H9 (cell line): ENCODE data around the gene DUSP14. TPM values are rescaled to one million over a fixed set of nuclear protein-coding genes. Genes with fewer than 3 reads are reported as not detected.
A peak's percentile ranks its signal among the peaks of the same experiment; 100 is the strongest.
"Not testable (repeated sequence)": the region's sequence is repeated elsewhere in the genome, so short reads cannot be mapped to it uniquely, and the experiment has no call there.

Experiments
- DNase-seq: peaks from one replicate; pipeline ENCODE4 v3.0.0-alpha.2; 2017
- H2AFZ ChIP-seq: one replicate; pipeline ENCODE4 v1.6.1; 2013; ENCODE audit warnings: mild to moderate bottlenecking, low read length, control low read depth, moderate library complexity
- H2AK5ac ChIP-seq: 2 replicates; pipeline ENCODE4 v1.6.1; 2013; ENCODE audit warnings: low read length, control low read depth, mixed read lengths; ENCODE audit not compliant: insufficient read length
- H2BK120ac ChIP-seq: one replicate; pipeline ENCODE4 v1.6.1; 2013; ENCODE audit warnings: low read depth, mild to moderate bottlenecking, low read length, control low read depth, inconsistent platforms; ENCODE audit not compliant: poor library complexity, severe bottlenecking
- H2BK12ac ChIP-seq: 2 replicates; pipeline ENCODE4 v1.6.1; 2013; ENCODE audit warnings: low read length, control low read depth, mixed read lengths, low read depth; ENCODE audit not compliant: insufficient read length
- H2BK15ac ChIP-seq: 2 replicates; pipeline ENCODE4 v1.6.1; 2013; ENCODE audit warnings: low read depth, low read length, control low read depth
- H2BK20ac ChIP-seq: one replicate; pipeline ENCODE4 v1.6.1; 2013; ENCODE audit warnings: low read depth, mild to moderate bottlenecking, low read length, control low read depth, inconsistent platforms; ENCODE audit not compliant: poor library complexity, severe bottlenecking
- H2BK5ac ChIP-seq: 2 replicates; pipeline ENCODE4 v1.6.1; 2013; ENCODE audit warnings: low read length, control low read depth, mixed read lengths; ENCODE audit not compliant: insufficient read length
- H3K14ac ChIP-seq: 2 replicates; pipeline ENCODE4 v1.6.1; 2013; ENCODE audit warnings: low read length, control low read depth; ENCODE audit not compliant: insufficient read depth
- H3K18ac ChIP-seq: 2 replicates; pipeline ENCODE4 v1.6.1; 2013; ENCODE audit warnings: low read depth, mild to moderate bottlenecking, mixed read lengths, low read length, control low read depth; ENCODE audit not compliant: insufficient read length
- H3K23ac ChIP-seq: 2 replicates; pipeline ENCODE4 v1.6.1; 2013; ENCODE audit warnings: low read length, control low read depth, mixed read lengths, low read depth; ENCODE audit not compliant: insufficient read length
- H3K23me2 ChIP-seq: 2 replicates; pipeline ENCODE4 v1.6.1; 2013; ENCODE audit warnings: low read depth, mild to moderate bottlenecking, mixed read lengths, low read length, control low read depth; ENCODE audit not compliant: insufficient read length, poor library complexity, severe bottlenecking
- H3K27ac ChIP-seq: 2 replicates; pipeline ENCODE4 v1.5.1; 2013; ENCODE audit warnings: low read length, control low read depth, mixed read lengths, low read depth; ENCODE audit not compliant: insufficient read length
- H3K27me3 ChIP-seq: 2 replicates; pipeline ENCODE4 v1.6.1; 2013; ENCODE audit warnings: low read length, control low read depth, inconsistent platforms; ENCODE audit not compliant: insufficient read depth
- H3K4ac ChIP-seq: 2 replicates; pipeline ENCODE4 v1.6.1; 2013; ENCODE audit warnings: low read depth, mild to moderate bottlenecking, control low read depth, inconsistent platforms, low read length, moderate library complexity
- H3K4me1 ChIP-seq: 2 replicates; pipeline ENCODE4 v1.6.1; 2013; ENCODE audit warnings: low read length, control low read depth, inconsistent platforms; ENCODE audit not compliant: insufficient read depth
- H3K4me2 ChIP-seq: 2 replicates; pipeline ENCODE4 v1.6.1; 2013; ENCODE audit warnings: low read length, control low read depth, mixed read lengths; ENCODE audit not compliant: insufficient read length, insufficient read depth
- H3K56ac ChIP-seq: 2 replicates; pipeline ENCODE4 v1.6.1; 2013; ENCODE audit warnings: low read depth, mild to moderate bottlenecking, mixed read lengths, low read length, control low read depth; ENCODE audit not compliant: insufficient read length
- H3K79me1 ChIP-seq: 2 replicates; pipeline ENCODE4 v1.6.1; 2013; ENCODE audit warnings: low read depth, mild to moderate bottlenecking, moderate library complexity, low read length, control low read depth, inconsistent platforms; ENCODE audit not compliant: insufficient read depth, poor library complexity, severe bottlenecking
- H3K79me2 ChIP-seq: 2 replicates; pipeline ENCODE4 v1.6.1; 2013; ENCODE audit warnings: low read length, control low read depth, inconsistent platforms; ENCODE audit not compliant: insufficient read depth
- H3K9ac ChIP-seq: 2 replicates; pipeline ENCODE4 v1.6.1; 2013; ENCODE audit warnings: low read length, control low read depth, mixed read lengths; ENCODE audit not compliant: insufficient read length; ENCODE audit errors: extremely low read depth
- H3K9me3 ChIP-seq: one replicate; pipeline ENCODE4 v1.6.1; 2013; ENCODE audit warnings: low read depth, low read length, inconsistent platforms; ENCODE audit not compliant: control insufficient read depth
- H3T11ph ChIP-seq: one replicate; pipeline ENCODE4 v1.6.1; 2013; ENCODE audit warnings: mild to moderate bottlenecking, low read length, control low read depth, inconsistent platforms
- H4K20me1 ChIP-seq: one replicate; pipeline ENCODE4 v1.6.1; 2013; ENCODE audit not compliant: control insufficient read depth, insufficient read length, insufficient read depth
- H4K5ac ChIP-seq: 2 replicates; pipeline ENCODE4 v1.6.1; 2013; ENCODE audit warnings: low read depth, mild to moderate bottlenecking, mixed read lengths, low read length, control low read depth; ENCODE audit not compliant: insufficient read length
- H4K8ac ChIP-seq: replicated peaks from 2 replicates; pipeline ENCODE4 v1.6.1; 2013; ENCODE audit warnings: low read length, control low read depth, mixed read lengths, low read depth; ENCODE audit not compliant: insufficient read length
- H4K91ac ChIP-seq: 2 replicates; pipeline ENCODE4 v1.6.1; 2013; ENCODE audit warnings: low read depth, mild to moderate bottlenecking, moderate library complexity, mixed read lengths, low read length, control low read depth; ENCODE audit not compliant: insufficient read length
- H3K27ac Mint-ChIP-seq, 3 experiments: 2 replicates in 2 of 3; 3 replicates in 1 of 3; pipeline ENCODE4 v1.8.0; 2020 to 2021; ENCODE audit warnings: mixed read lengths in 3 of 3, mild to moderate bottlenecking in 1 of 3, moderate library complexity in 1 of 3
- H3K27me3 Mint-ChIP-seq: 2 replicates; pipeline ENCODE4 v1.8.0; 2021; ENCODE audit warnings: low read depth, mild to moderate bottlenecking, moderate library complexity, mixed read lengths
- H3K36me3 Mint-ChIP-seq, 3 experiments: 2 replicates in 2 of 3; 3 replicates in 1 of 3; pipeline ENCODE4 v1.8.0; 2020 to 2021; ENCODE audit warnings: low read depth in 3 of 3, mixed read lengths in 3 of 3; ENCODE audit not compliant: insufficient read depth in 1 of 3
- H3K4me1 Mint-ChIP-seq, 2 experiments: 2 replicates each; pipeline ENCODE4 v1.8.0; 2020; ENCODE audit warnings: mixed read lengths in 2 of 2
- H3K4me3 Mint-ChIP-seq, 2 experiments: 2 replicates in 1 of 2; 3 replicates in 1 of 2; pipeline ENCODE4 v1.8.0; 2020 to 2021; ENCODE audit warnings: mild to moderate bottlenecking in 2 of 2, mixed read lengths in 2 of 2, moderate library complexity in 1 of 2
- H3K9me3 Mint-ChIP-seq, 2 experiments: 2 replicates in 1 of 2; 3 replicates in 1 of 2; pipeline ENCODE4 v1.8.0; 2020; ENCODE audit warnings: mild to moderate bottlenecking in 2 of 2, mixed read lengths in 2 of 2, moderate library complexity in 1 of 2
- CTCF ChIP-seq: fragments of 200-600 bp; sonication (generic); conservative IDR thresholded peaks from 3 replicates; pipeline ENCODE4 v1.8.0; 2021; ENCODE audit warnings: antibody characterized with exemption, mild to moderate bottlenecking
- WGBS: extraction: QIAGEN DNeasy Blood & Tissue Kit; methylation state at CpG from one replicate; pipeline ENCODE4 v1.1.7; 2013; ENCODE audit warnings: missing lambda C conversion rate, low lambda C conversion rate, mixed read lengths; ENCODE audit not compliant: insufficient read length; ENCODE audit errors: extremely low coverage; 5-methylcytosine and 5-hydroxymethylcytosine counted together
- total RNA-seq: library from RNA; stranded (reverse); gene quantifications from 2 replicates; pipeline ENCODE4 v1.2.1, GENCODE V29; 2021

DUSP14 gene
- total RNA-seq, 1 experiment from 2014 or later = 21.3 TPM

- H3K4me3 Mint-ChIP-seq = no peak overlapping the region
- Histone ChIP-seq H3K9me3 (no peaks in the 10 kb centered on the region), H4K20me1 (no peaks in the 10 kb centered on the region), H3K4me2 (no peak overlapping the region), H2AK5ac (no peak overlapping the region), H3K4ac (no peak overlapping the region), H2AFZ (no peak overlapping the region), H3K18ac (no peak overlapping the region), H3K27ac (no peak overlapping the region), H2BK20ac (no peak overlapping the region), H2BK5ac (no peak overlapping the region), H3T11ph (no peak overlapping the region), H3K79me1 (no peaks in the 10 kb centered on the region), H3K23me2 (no peaks in the 10 kb centered on the region), H3K27me3 (no peaks in the 10 kb centered on the region), H3K14ac (no peak overlapping the region), H4K8ac (no peak overlapping the region), H3K4me1 (no peaks in the 10 kb centered on the region), H3K56ac (no peak overlapping the region), H3K9ac (no peak overlapping the region), H2BK120ac (no peak overlapping the region), H4K5ac (peak overlapping the region; percentile 76), H3K23ac (no peak overlapping the region), H3K79me2 (peaks cover 5% of the 10 kb centered on the region; the same call in 1 of the 2 replicates), H2BK15ac (no peak overlapping the region), H4K91ac (no peak overlapping the region), H2BK12ac (no peak overlapping the region)
- H3K27me3 Mint-ChIP-seq = no peaks in the 10 kb centered on the region
- no peak for DNase-seq
- H3K36me3 Mint-ChIP-seq = peaks cover 8 to 29% (median 16%) of the 10 kb centered on the region in 3 experiments; a peak in 6 of 7 replicates
- peaks cover 4 to 9% of the 10 kb centered on the region in 2 experiments for H3K4me1 Mint-ChIP-seq
- TF ChIP-seq CTCF = no peak
- no CpG with 5 or more reads among the region's 17 CpGs for WGBS
- H3K27ac Mint-ChIP-seq = no peak overlapping the region; a peak in 2 of 7 replicates
- no peaks in the 10 kb centered on the region for H3K9me3 Mint-ChIP-seq
Measured at GRCh38 chr17:37510056-37510455, 20.4 kb downstream of the DUSP14 start.

- not testable (repeated sequence) for H3K27ac ChIP-seq, H4K20me1 ChIP-seq, H2BK20ac ChIP-seq, H3K27me3 Mint-ChIP-seq, H3K4me3 Mint-ChIP-seq, H3K79me2 ChIP-seq, H3K56ac ChIP-seq, H2AK5ac ChIP-seq, H2BK15ac ChIP-seq, H3K4me2 ChIP-seq, H3K23me2 ChIP-seq, H3K4me1 Mint-ChIP-seq, H3K14ac ChIP-seq, H3K4me1 ChIP-seq, H3K9me3 Mint-ChIP-seq, H3K18ac ChIP-seq, H2AFZ ChIP-seq, H2BK12ac ChIP-seq, H3K79me1 ChIP-seq, H4K8ac ChIP-seq, H3K9me3 ChIP-seq, DNase-seq, H2BK120ac ChIP-seq, H3K4ac ChIP-seq, H3K27me3 ChIP-seq, H3K23ac ChIP-seq, H3T11ph ChIP-seq, H4K91ac ChIP-seq, H2BK5ac ChIP-seq, H3K9ac ChIP-seq, H4K5ac ChIP-seq, H3K27ac Mint-ChIP-seq
- peaks cover 8 to 33% (median 16%) of the 10 kb centered on the region in 3 experiments; a peak in 6 of 7 replicates for H3K36me3 Mint-ChIP-seq
- WGBS = no CpG with 5 or more reads among the region's 1 CpG
Measured at GRCh38 chr17:37511642-37512041, 22.0 kb downstream of the DUSP14 start.
